Neural progenitor cell (in vitro differentiated cells): ENCODE data around the gene ING3. TPM values are rescaled to one million over a fixed set of nuclear protein-coding genes. Genes with fewer than 3 reads are reported as not detected.

ENCODE experiments used
- DNase-seq: peaks from one replicate; pipeline ENCODE4 v3.0.0-alpha.2; 2016; ENCODE audit warnings: low spot score
- H2AFZ ChIP-seq: fragments of 200-600 bp; sonication (generic); replicated peaks from 2 replicates; pipeline ENCODE4 v1.6.1; 2016; ENCODE audit warnings: antibody characterized with exemption
- H3F3A ChIP-seq: fragments of 200-600 bp; sonication (generic); 2 replicates; pipeline ENCODE4 v1.6.1; 2016; ENCODE audit warnings: antibody characterized with exemption, low read depth
- H3K27ac ChIP-seq: fragments of 200-600 bp; sonication (generic); 2 replicates; pipeline ENCODE4 v1.5.1; 2016; ENCODE audit warnings: mild to moderate bottlenecking
- H3K27me3 ChIP-seq: fragments of 200-600 bp; sonication (generic); 2 replicates; pipeline ENCODE4 v1.6.1; 2016; ENCODE audit warnings: mild to moderate bottlenecking, moderate library complexity
- H3K36me3 ChIP-seq: fragments of 200-600 bp; sonication (generic); 2 replicates; pipeline ENCODE4 v1.5.1; 2016
- H3K4me1 ChIP-seq: fragments of 200-600 bp; sonication (generic); 2 replicates; pipeline ENCODE4 v1.6.1; 2016; ENCODE audit warnings: mixed run types
- H3K4me2 ChIP-seq: fragments of 200-600 bp; sonication (generic); 2 replicates; pipeline ENCODE4 v1.6.1; 2016
- H3K4me3 ChIP-seq: fragments of 200-600 bp; sonication (generic); 2 replicates; pipeline ENCODE4 v1.5.1; 2016
- H3K79me2 ChIP-seq: fragments of 200-600 bp; sonication (generic); 2 replicates; pipeline ENCODE4 v1.6.1; 2016; ENCODE audit warnings: low read depth
- H3K9ac ChIP-seq: fragments of 200-600 bp; sonication (generic); 2 replicates; pipeline ENCODE4 v1.6.1; 2016
- H3K9me3 ChIP-seq: fragments of 200-600 bp; sonication (generic); 2 replicates; pipeline ENCODE4 v1.5.1; 2016; ENCODE audit warnings: low read depth
- H4K20me1 ChIP-seq: fragments of 200-600 bp; sonication (generic); 2 replicates; pipeline ENCODE4 v1.6.1; 2016; ENCODE audit warnings: low read depth
- H3K27ac Mint-ChIP-seq: 3 replicates; pipeline ENCODE4 v1.8.0; 2021; ENCODE audit warnings: mixed read lengths
- H3K27me3 Mint-ChIP-seq: 2 replicates; pipeline ENCODE4 v1.8.0; 2022; ENCODE audit warnings: low read depth, mild to moderate bottlenecking, inconsistent platforms, moderate library complexity, mixed read lengths; ENCODE audit not compliant: insufficient read depth
- H3K36me3 Mint-ChIP-seq: 3 replicates; pipeline ENCODE4 v1.8.0; 2021; ENCODE audit warnings: mixed read lengths
- H3K4me1 Mint-ChIP-seq: 3 replicates; pipeline ENCODE4 v1.8.0; 2021; ENCODE audit warnings: mixed read lengths
- H3K4me3 Mint-ChIP-seq: 3 replicates; pipeline ENCODE4 v1.8.0; 2021; ENCODE audit warnings: mild to moderate bottlenecking, moderate library complexity, mixed read lengths
- H3K9me3 Mint-ChIP-seq: 3 replicates; pipeline ENCODE4 v1.8.0; 2020; ENCODE audit warnings: mixed read lengths
- CTCF ChIP-seq: fragments of 200-600 bp; sonication (generic); IDR thresholded peaks from 2 replicates; pipeline ENCODE4 v1.5.1; 2017; ENCODE audit warnings: antibody characterized with exemption, mild to moderate bottlenecking
- EZH2 ChIP-seq: fragments of 200-600 bp; sonication (generic); IDR thresholded peaks from 2 replicates; pipeline ENCODE4 v1.6.1; 2017; ENCODE audit warnings: antibody characterized with exemption, mild to moderate bottlenecking, moderate library complexity
- EZH2phosphoT487 ChIP-seq: fragments of 200-600 bp; sonication (generic); IDR thresholded peaks from 2 replicates; pipeline ENCODE4 v1.6.1; 2017; ENCODE audit warnings: antibody characterized with exemption
- total RNA-seq: library from RNA; depleted of rRNA; stranded (reverse); fragments of >200 nt; gene quantifications from 2 replicates; pipeline ENCODE4 v1.2.3, GENCODE V29; 2015; ENCODE audit warnings: low replicate concordance

ING3 gene
- total RNA-seq, 1 donor from 2014 or later = 32.0 TPM

- no peaks in the 10 kb centered on the region for H3K9me3 Mint-ChIP-seq
- Histone ChIP-seq H3K27ac (no peak overlapping the region), H3K79me2 (no peaks in the 10 kb centered on the region), H2AFZ (no peak overlapping the region), H3K27me3 (no peaks in the 10 kb centered on the region), H3K36me3 (no peaks in the 10 kb centered on the region), H3F3A (no peaks in the 10 kb centered on the region), H3K4me3 (no peak overlapping the region), H3K4me1 (peaks cover 10% of the 10 kb centered on the region), H4K20me1 (no peaks in the 10 kb centered on the region), H3K9ac (no peak overlapping the region), H3K4me2 (no peak overlapping the region), H3K9me3 (no peaks in the 10 kb centered on the region)
- no peak overlapping the region for H3K4me3 Mint-ChIP-seq
- H3K36me3 Mint-ChIP-seq = no peaks in the 10 kb centered on the region
- no peaks in the 10 kb centered on the region for H3K27me3 Mint-ChIP-seq
- TF ChIP-seq EZH2 = no peak
- TF ChIP-seq EZH2phosphoT487 = no peak
- TF ChIP-seq CTCF = no peak
- H3K27ac Mint-ChIP-seq = no peak overlapping the region
- peaks cover 9% of the 10 kb centered on the region for H3K4me1 Mint-ChIP-seq
- DNase-seq = no peak
These were observed 58.2 kb downstream of the ING3 start for GRCh38 chr7:121008816-121009215.

- no peak overlapping the region for H3K4me3 ChIP-seq
- no peaks in the 10 kb centered on the region for H3K27me3 ChIP-seq
- H3K4me2 ChIP-seq = no peak overlapping the region
- no peak for DNase-seq
- no peaks in the 10 kb centered on the region for H4K20me1 ChIP-seq
- Mint-ChIP-seq H3K4me3 (no peak overlapping the region), H3K27me3 (no peaks in the 10 kb centered on the region), H3K9me3 (no peaks in the 10 kb centered on the region), H3K27ac (no peak overlapping the region), H3K36me3 (no peaks in the 10 kb centered on the region), H3K4me1 (peaks cover 5% of the 10 kb centered on the region)
- no peak overlapping the region for H3K9ac ChIP-seq
- no peaks in the 10 kb centered on the region for H3F3A ChIP-seq
- H3K27ac ChIP-seq = no peak overlapping the region
- H3K79me2 ChIP-seq = no peaks in the 10 kb centered on the region
- H3K9me3 ChIP-seq = no peaks in the 10 kb centered on the region
- no peak overlapping the region for H2AFZ ChIP-seq
- TF ChIP-seq EZH2 (no peak), CTCF (no peak), EZH2phosphoT487 (no peak)
- H3K4me1 ChIP-seq = peaks cover 8% of the 10 kb centered on the region
- no peaks in the 10 kb centered on the region for H3K36me3 ChIP-seq
These were observed 60.8 kb downstream of the ING3 start for GRCh38 chr7:121011401-121011800.

GRCh38 chr7:121012170-121012874, 61.7 kb downstream of the ING3 start:
- Histone ChIP-seq H3K79me2 (no peaks in the 10 kb centered on the region), H3K27ac (no peak overlapping the region), H3K4me2 (no peak overlapping the region), H3K9me3 (no peaks in the 10 kb centered on the region), H3K4me1 (no peaks in the 10 kb centered on the region), H3K36me3 (no peaks in the 10 kb centered on the region), H4K20me1 (no peaks in the 10 kb centered on the region), H3K9ac (no peak overlapping the region), H3K27me3 (no peaks in the 10 kb centered on the region), H2AFZ (no peak overlapping the region), H3F3A (no peaks in the 10 kb centered on the region), H3K4me3 (no peak overlapping the region)
- Mint-ChIP-seq H3K9me3 (no peaks in the 10 kb centered on the region), H3K27me3 (peaks cover 2% of the 10 kb centered on the region), H3K4me1 (peaks cover 3% of the 10 kb centered on the region), H3K27ac (no peak overlapping the region), H3K36me3 (no peaks in the 10 kb centered on the region), H3K4me3 (no peak overlapping the region)
- no peak for DNase-seq
- TF ChIP-seq CTCF (no peak), EZH2 (no peak), EZH2phosphoT487 (no peak)
